ENCODE data around the gene CXCL8. TPM values are rescaled to one million over a fixed set of nuclear protein-coding genes. Genes with fewer than 3 reads are reported as not detected.

The CXCL8 gene
- polyA plus RNA-seq, 1 of the 3 experiments (the other 2 are of a cell fraction), result 6.0 TPM

DNA sequence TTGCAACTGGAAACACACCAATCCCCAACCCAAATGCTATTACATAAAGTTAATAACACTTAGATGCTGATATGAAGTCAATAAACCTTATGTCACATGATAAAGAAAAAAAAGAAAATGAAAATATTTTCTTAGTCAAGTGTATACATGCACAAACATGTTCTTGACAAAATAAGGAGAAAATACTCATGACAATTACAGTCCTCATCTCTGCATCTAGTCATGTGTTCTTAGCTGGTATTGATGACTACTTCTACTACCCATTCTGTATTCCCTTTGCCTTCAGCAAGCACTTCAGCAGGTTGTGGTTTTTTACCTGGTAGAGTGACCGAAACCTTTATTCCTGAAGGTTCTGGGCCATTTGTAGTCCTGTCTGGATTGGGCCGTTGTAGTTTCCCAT lies 24.9 kb downstream of the CXCL8 start:
- H3K4me1 ChIP-seq (ENCODE audit: control insufficient read depth in 1 of 2, insufficient read depth in 2 of 2, low read depth in 1 of 2, low read length in 1 of 2), result no peaks in the 10 kb centered on the region
- TF ChIP-seq, protein P1, sequence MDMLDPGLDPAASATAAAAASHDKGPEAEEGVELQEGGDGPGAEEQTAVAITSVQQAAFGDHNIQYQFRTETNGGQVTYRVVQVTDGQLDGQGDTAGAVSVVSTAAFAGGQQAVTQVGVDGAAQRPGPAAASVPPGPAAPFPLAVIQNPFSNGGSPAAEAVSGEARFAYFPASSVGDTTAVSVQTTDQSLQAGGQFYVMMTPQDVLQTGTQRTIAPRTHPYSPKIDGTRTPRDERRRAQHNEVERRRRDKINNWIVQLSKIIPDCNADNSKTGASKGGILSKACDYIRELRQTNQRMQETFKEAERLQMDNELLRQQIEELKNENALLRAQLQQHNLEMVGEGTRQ (IDR thresholded peaks at IDR 0.05; ENCODE audit: borderline replicate concordance, low read depth, low read length), result no peak
- TF ChIP-seq RXRA (IDR thresholded peaks at IDR 0.05; ENCODE audit: borderline replicate concordance, low read depth), result no peak
- TF ChIP-seq, protein P2, sequence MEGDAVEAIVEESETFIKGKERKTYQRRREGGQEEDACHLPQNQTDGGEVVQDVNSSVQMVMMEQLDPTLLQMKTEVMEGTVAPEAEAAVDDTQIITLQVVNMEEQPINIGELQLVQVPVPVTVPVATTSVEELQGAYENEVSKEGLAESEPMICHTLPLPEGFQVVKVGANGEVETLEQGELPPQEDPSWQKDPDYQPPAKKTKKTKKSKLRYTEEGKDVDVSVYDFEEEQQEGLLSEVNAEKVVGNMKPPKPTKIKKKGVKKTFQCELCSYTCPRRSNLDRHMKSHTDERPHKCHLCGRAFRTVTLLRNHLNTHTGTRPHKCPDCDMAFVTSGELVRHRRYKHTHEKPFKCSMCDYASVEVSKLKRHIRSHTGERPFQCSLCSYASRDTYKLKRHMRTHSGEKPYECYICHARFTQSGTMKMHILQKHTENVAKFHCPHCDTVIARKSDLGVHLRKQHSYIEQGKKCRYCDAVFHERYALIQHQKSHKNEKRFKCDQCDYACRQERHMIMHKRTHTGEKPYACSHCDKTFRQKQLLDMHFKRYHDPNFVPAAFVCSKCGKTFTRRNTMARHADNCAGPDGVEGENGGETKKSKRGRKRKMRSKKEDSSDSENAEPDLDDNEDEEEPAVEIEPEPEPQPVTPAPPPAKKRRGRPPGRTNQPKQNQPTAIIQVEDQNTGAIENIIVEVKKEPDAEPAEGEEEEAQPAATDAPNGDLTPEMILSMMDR (IDR thresholded peaks at IDR 0.05), result no peak
- TF ChIP-seq, protein P3, sequence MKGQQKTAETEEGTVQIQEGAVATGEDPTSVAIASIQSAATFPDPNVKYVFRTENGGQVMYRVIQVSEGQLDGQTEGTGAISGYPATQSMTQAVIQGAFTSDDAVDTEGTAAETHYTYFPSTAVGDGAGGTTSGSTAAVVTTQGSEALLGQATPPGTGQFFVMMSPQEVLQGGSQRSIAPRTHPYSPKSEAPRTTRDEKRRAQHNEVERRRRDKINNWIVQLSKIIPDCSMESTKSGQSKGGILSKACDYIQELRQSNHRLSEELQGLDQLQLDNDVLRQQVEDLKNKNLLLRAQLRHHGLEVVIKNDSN (IDR thresholded peaks at IDR 0.05; ENCODE audit: borderline replicate concordance, low read depth), result no peak
- TF ChIP-seq FOXJ3 (CRISPR knock-in tag; IDR thresholded peaks at IDR 0.05), result no peak
- no peak for TF ChIP-seq GATA2 (CRISPR knock-in tag; IDR thresholded peaks at IDR 0.05)
- no peak for TF ChIP-seq GABPA (IDR thresholded peaks at IDR 0.05; ENCODE audit: low read depth)
- no peak for TF ChIP-seq NRF1 (IDR thresholded peaks at IDR 0.05; ENCODE audit: low read depth, low read length)
- TF ChIP-seq NFIC (IDR thresholded peaks at IDR 0.05; ENCODE audit: borderline replicate concordance), result no peak
- TF ChIP-seq, protein P4, sequence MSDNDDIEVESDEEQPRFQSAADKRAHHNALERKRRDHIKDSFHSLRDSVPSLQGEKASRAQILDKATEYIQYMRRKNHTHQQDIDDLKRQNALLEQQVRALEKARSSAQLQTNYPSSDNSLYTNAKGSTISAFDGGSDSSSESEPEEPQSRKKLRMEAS (IDR thresholded peaks at IDR 0.05; ENCODE audit: low read depth), result no peak
- TF ChIP-seq, protein P5, sequence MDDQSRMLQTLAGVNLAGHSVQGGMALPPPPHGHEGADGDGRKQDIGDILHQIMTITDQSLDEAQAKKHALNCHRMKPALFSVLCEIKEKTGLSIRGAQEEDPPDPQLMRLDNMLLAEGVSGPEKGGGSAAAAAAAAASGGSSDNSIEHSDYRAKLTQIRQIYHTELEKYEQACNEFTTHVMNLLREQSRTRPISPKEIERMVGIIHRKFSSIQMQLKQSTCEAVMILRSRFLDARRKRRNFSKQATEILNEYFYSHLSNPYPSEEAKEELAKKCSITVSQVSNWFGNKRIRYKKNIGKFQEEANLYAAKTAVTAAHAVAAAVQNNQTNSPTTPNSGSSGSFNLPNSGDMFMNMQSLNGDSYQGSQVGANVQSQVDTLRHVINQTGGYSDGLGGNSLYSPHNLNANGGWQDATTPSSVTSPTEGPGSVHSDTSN (IDR thresholded peaks at IDR 0.05), result no peak
- TF ChIP-seq EP300 (IDR thresholded peaks at IDR 0.05; ENCODE audit: borderline replicate concordance in 1 of 2, low read depth in 1 of 2, low read length in 1 of 2), result no peak
- TF ChIP-seq RAD21 (IDR thresholded peaks at IDR 0.05; ENCODE audit: low read length), result no peak
- no peak for TF ChIP-seq MXI1 (IDR thresholded peaks at IDR 0.05; ENCODE audit: low read depth, low read length)
- no peak for TF ChIP-seq SMC3 (IDR thresholded peaks at IDR 0.05; ENCODE audit: low read depth, low read length)
- TF ChIP-seq, protein P6, sequence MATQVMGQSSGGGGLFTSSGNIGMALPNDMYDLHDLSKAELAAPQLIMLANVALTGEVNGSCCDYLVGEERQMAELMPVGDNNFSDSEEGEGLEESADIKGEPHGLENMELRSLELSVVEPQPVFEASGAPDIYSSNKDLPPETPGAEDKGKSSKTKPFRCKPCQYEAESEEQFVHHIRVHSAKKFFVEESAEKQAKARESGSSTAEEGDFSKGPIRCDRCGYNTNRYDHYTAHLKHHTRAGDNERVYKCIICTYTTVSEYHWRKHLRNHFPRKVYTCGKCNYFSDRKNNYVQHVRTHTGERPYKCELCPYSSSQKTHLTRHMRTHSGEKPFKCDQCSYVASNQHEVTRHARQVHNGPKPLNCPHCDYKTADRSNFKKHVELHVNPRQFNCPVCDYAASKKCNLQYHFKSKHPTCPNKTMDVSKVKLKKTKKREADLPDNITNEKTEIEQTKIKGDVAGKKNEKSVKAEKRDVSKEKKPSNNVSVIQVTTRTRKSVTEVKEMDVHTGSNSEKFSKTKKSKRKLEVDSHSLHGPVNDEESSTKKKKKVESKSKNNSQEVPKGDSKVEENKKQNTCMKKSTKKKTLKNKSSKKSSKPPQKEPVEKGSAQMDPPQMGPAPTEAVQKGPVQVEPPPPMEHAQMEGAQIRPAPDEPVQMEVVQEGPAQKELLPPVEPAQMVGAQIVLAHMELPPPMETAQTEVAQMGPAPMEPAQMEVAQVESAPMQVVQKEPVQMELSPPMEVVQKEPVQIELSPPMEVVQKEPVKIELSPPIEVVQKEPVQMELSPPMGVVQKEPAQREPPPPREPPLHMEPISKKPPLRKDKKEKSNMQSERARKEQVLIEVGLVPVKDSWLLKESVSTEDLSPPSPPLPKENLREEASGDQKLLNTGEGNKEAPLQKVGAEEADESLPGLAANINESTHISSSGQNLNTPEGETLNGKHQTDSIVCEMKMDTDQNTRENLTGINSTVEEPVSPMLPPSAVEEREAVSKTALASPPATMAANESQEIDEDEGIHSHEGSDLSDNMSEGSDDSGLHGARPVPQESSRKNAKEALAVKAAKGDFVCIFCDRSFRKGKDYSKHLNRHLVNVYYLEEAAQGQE (IDR thresholded peaks at IDR 0.05; ENCODE audit: low read depth, low read length), result no peak
- H3K79me2 ChIP-seq (ENCODE audit: insufficient read depth), result no peaks in the 10 kb centered on the region
- CTCF ChIA-PET, result no interaction called here
- no peaks in the 10 kb centered on the region for H3K9me3 ChIP-seq
- no peak overlapping the region for H3K27ac ChIP-seq (ENCODE audit: low read depth in 2 of 2, low read length in 1 of 2)
- no peak overlapping the region for H3K9ac ChIP-seq
- no peaks in the 10 kb centered on the region for H3K36me3 ChIP-seq (replicated peaks in 1 of 2; ENCODE audit: control insufficient read depth in 1 of 2, insufficient read depth in 2 of 2, low read length in 1 of 2)
- H3F3A ChIP-seq (replicated peaks; ENCODE audit: insufficient read depth), result no peaks in the 10 kb centered on the region
- POLR2A ChIA-PET, result no interaction called here
- H3K4me2 ChIP-seq, result no peak overlapping the region
- WGBS (ENCODE audit: low lambda C conversion rate), result 15% methylated on average over 2 of the region's 2 CpGs
- no peaks in the 10 kb centered on the region for H3K9me2 ChIP-seq
- H2AFZ ChIP-seq (ENCODE audit: low read depth), result no peak overlapping the region
- no peaks in the 10 kb centered on the region for H4K20me1 ChIP-seq (ENCODE audit: insufficient read depth)
- no peak overlapping the region for H3K4me3 ChIP-seq (ENCODE audit: low read depth in 2 of 2, low read length in 1 of 2)
- no peak for DNase-seq
- peaks cover 10% of the 10 kb centered on the region; the same call in 1 of the 2 replicates for H3K27me3 ChIP-seq (ENCODE audit: insufficient read depth)
